Right lobe of liver (tissue), 4 donors: ENCODE results near the gene MPPED1.

Experiments
- POLR2A ChIP-seq: fragments of 450-650 bp; IDR thresholded peaks from one replicate; pipeline ENCODE4 v1.6.1; 2017; ENCODE audit warnings: antibody characterized with exemption, mild to moderate bottlenecking
- TF ChIP-seq, protein P1 (sequence below), 4 donors: fragments of 200-600 bp in 3 of 4; fragments of 450-650 bp in 1 of 4; IDR thresholded peaks; one replicate each; pipeline versions ENCODE4 v1.5.1 to v1.8.0; 2016 to 2022; ENCODE audit warnings: antibody characterized with exemption in 4 of 4, mild to moderate bottlenecking in 2 of 4
- donor health status: DM: no; HTN: no; CAD: no.
- donor health status: DM: no; HTN: no; CAD: no.
- donor health status: DM: no; HTN: yes; CAD: no.

DNA sequence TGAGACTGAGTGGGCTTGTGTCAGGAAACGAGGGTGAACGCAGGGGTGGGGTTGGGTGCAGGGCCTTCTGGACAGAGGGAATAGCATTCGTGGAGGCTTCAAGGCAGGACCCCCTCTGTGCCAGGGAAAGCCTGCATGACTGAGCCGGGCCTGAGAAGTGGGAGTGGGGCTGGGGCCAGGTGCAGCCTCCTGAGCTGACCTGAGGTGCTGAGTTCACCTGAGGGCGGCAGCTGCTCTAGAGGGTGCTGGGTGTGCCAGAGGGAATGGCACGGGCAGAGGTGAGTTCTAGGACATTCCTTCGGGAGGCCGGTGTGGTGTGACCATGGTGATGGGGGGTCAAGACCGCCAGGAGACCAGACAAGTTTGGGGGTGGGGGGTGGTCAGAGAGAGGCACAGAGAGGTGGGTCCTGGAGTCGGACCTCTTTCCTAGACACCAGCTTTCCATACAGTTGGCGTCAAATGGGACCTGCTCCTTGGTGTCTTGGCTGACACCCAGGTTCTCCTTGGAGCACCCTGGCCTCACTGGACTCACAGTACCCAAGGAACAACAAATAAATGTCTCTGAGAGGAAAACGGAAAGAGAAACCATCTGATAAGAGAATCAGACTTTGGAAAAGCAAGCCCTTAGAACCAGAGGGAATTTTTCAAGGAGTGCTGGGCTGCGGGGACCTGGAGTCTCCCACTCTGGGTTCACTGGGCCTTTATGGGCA lies 7.7 kb downstream of the MPPED1 start:
- TF ChIP-seq, protein P1, sequence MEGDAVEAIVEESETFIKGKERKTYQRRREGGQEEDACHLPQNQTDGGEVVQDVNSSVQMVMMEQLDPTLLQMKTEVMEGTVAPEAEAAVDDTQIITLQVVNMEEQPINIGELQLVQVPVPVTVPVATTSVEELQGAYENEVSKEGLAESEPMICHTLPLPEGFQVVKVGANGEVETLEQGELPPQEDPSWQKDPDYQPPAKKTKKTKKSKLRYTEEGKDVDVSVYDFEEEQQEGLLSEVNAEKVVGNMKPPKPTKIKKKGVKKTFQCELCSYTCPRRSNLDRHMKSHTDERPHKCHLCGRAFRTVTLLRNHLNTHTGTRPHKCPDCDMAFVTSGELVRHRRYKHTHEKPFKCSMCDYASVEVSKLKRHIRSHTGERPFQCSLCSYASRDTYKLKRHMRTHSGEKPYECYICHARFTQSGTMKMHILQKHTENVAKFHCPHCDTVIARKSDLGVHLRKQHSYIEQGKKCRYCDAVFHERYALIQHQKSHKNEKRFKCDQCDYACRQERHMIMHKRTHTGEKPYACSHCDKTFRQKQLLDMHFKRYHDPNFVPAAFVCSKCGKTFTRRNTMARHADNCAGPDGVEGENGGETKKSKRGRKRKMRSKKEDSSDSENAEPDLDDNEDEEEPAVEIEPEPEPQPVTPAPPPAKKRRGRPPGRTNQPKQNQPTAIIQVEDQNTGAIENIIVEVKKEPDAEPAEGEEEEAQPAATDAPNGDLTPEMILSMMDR (IDR thresholded peaks at IDR 0.05) = no peak
- no peak for TF ChIP-seq POLR2A
